GM21717 (cell line): ENCODE results near the gene TRIP6.
A peak's percentile ranks its signal among the peaks of the same experiment; 100 is the strongest.
"Not testable (repeated sequence)": the region's sequence is repeated elsewhere in the genome, so short reads cannot be mapped to it uniquely, and the experiment has no call there.

Experiments
- ATAC-seq: cut with Tn5 transposase; IDR thresholded peaks from one replicate; pipeline ENCODE4 v1.9.1; 2021; ENCODE audit warnings: mild to moderate bottlenecking, moderate library complexity; ENCODE audit not compliant: unreplicated experiment

TRIP6 gene

GRCh38 chr7:100837099-100837836 is 29.9 kb upstream of the TRIP6 start:
- ATAC-seq: peak; percentile 64

DNA sequence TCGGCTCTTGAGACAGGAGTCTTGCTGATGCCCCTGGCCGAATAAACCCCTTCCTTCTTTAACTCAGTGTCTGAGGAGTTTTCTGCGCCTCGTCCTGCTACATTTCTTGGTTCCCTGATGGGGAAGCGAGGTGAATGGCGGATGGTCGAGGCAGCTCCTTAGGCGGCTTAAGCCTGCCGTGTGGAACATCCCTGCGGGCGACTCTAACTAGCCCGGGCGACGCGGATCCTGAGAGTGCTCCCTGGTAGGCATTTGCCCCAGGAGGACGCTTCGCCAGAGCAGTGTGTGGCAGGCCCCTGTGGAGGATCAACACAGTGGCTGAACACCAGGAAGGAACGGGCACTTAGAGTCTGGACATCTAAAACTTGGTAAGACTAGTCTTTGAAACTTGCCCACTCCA is 27.8 kb upstream of the TRIP6 start:
- no peak for ATAC-seq

GRCh38 chr7:100840470-100841100 is 26.6 kb upstream of the TRIP6 start:
- no peak for ATAC-seq

DNA sequence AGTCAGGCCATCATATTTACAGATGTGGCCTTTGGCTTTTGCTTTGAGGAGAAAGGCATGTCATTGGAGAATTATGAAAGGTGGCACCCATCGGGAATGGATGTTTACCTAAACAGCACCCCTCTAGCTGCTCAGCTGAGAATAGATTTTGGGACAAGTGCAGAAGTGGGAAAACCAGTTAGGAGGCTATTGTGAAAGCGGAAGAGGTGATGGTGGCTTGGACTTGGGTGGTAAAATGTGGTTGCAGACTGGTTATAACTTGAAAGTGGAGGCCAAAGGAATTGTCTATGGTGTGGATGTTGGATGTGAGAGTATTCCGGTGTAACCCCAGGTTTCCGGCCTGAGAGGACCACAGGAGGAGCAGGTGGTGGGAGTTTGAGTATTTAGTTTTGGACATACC is 19.8 kb upstream of the TRIP6 start:
- ATAC-seq: no peak

DNA sequence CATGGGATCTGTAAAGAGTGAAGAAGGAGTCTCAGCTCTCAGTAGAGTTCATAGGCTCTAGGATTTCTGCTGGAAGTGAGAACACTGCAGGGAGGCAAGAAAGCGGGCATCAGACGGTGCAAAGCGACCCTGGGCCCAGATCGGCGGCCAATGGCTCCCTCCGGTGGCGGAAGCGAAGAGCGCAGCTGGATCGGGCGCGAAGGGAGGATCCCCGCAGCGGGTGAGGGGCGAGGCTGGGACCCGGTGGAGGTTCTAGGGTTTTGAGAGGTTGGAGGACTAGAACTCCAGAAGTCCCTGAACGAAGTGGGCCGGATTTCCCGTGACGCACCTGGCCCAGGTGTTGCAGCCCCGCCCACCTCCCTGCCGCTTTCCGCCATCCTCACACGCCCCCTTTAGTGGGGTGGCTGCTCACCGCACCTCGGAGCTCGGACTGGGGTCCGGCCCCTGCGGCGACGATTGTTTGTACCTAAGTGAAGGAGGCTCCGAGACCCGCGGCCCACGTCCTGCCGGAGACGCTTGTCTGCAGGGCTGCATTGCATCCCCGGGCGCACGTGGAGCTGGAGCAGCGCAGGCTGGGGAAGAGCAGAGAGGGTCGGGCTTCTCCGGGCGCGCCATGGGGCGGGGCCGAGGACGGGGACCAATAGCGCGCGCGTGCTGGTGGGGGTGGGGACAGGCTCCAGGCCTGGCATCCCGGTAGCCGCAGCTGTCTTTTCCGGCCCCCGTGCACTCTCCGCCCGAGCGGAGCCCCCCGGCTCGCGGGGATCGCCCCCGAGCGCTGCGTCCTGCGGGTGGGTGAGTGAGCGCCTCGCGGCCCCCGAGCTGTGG is 14.9 kb upstream of the TRIP6 start, which contains the start of gene SLC12A9:
SLC12A9 (plus strand) TSS at position 666 of the 825 bp plus-strand sequence. CDS start 1,485 bp downstream, outside the sequence.
- peak; percentile 83 for ATAC-seq

- no peak for ATAC-seq
Observed at GRCh38 chr7:100854146-100854895, 12.9 kb upstream of the TRIP6 start.

DNA sequence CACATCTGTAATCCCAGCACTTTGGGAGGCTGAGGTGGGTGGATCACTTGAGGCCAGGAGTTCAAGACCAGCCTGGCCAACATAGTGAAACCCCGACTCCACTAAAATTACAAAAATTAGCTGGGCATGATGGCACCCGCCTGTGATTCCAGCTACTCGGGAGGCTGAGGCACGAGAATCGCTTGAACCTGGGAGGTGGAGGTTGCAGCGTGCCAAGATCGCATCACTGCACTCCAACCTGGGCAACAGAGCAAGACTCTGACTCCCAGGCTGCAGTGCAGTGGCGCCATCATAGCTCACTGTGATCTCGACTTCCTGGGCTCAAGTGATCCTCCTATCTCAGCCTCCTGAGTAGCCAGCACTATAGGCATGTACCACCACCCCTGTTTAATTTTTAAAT is 12.3 kb upstream of the TRIP6 start:
- not testable (repeated sequence) for ATAC-seq

DNA sequence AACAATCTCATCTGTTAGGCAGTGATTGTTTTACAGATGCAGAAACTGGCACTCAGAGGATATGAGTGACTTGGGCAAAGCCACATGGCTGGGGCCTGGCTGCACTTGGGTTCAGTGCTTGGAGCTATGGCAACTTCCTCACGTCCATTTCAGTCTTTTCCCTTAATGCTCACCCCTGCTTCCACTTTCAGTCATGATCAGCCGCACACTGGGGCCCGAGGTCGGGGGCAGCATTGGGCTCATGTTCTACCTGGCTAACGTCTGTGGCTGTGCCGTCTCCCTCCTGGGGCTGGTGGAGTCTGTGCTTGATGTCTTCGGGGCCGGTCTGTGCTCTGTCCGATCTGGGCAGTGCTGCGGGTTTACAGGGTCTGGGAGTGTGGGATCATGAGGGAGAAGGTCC is 11.7 kb upstream of the TRIP6 start:
- no peak for ATAC-seq

- ATAC-seq: no peak
Observed at GRCh38 chr7:100856871-100857282, 10.3 kb upstream of the TRIP6 start.

DNA sequence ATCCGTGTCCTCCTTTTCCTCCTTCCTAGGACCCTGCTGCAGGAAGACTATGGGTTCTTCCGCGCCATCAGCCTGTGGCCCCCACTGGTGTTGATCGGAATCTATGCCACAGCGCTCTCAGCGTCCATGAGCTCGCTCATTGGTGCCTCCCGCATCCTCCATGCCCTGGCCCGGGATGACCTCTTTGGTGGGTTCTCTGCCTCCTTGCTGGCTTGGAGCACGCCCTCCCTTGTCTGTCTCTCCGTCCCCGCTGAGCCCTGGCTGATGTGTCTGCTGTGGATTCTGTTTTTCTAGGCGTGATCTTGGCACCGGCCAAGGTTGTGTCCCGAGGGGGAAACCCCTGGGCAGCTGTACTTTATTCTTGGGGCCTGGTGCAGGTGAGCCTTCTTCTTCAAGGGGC is 7.3 kb upstream of the TRIP6 start:
- no peak for ATAC-seq

GRCh38 chr7:100860702-100861615 is 6.2 kb upstream of the TRIP6 start:
- no peak for ATAC-seq

- no peak for ATAC-seq
Observed at GRCh38 chr7:100861616-100861985, 5.6 kb upstream of the TRIP6 start.

- ATAC-seq: no peak
Observed at GRCh38 chr7:100863406-100863950, 3.7 kb upstream of the TRIP6 start.

GRCh38 chr7:100864263-100864845 is 2.8 kb upstream of the TRIP6 start:
- no peak for ATAC-seq

GRCh38 chr7:100865372-100865911 is 1.7 kb upstream of the TRIP6 start:
- no peak for ATAC-seq

- no peak for ATAC-seq
Observed at GRCh38 chr7:100865938-100866728, 1.1 kb upstream of the TRIP6 start.

DNA sequence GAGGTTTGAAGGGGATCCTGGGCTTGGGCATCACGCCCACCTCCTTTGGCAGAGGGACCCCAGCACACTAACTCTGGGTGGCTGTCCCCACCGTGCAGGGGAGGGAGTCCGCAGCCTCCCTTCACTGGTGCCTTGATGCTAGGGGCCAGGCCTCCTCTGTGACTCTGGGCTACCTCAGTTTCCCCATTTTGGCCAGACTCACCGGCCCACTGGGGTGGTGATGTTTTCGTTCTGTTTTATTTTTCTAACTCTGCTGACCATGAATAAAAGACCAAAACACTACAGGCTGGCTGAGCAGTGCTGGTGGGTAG is 503 bp upstream of the TRIP6 start:
- no peak for ATAC-seq

GRCh38 chr7:100867776-100868485 is 744 bp downstream of the TRIP6 start:
- no peak for ATAC-seq
